Measurements from ENCODE around the gene KDM6A. TPM values are rescaled to one million over a fixed set of nuclear protein-coding genes. Genes with fewer than 3 reads are reported as not detected.
A peak's percentile ranks its signal among the peaks of the same experiment; 100 is the strongest.
"Not testable (repeated sequence)": the region's sequence is repeated elsewhere in the genome, so short reads cannot be mapped to it uniquely, and the experiment has no call there.

The KDM6A gene
- polyA plus RNA-seq, 12 donors, result 12.4 to 33.3 (median 20.4) TPM; not detected in 1

DNA sequence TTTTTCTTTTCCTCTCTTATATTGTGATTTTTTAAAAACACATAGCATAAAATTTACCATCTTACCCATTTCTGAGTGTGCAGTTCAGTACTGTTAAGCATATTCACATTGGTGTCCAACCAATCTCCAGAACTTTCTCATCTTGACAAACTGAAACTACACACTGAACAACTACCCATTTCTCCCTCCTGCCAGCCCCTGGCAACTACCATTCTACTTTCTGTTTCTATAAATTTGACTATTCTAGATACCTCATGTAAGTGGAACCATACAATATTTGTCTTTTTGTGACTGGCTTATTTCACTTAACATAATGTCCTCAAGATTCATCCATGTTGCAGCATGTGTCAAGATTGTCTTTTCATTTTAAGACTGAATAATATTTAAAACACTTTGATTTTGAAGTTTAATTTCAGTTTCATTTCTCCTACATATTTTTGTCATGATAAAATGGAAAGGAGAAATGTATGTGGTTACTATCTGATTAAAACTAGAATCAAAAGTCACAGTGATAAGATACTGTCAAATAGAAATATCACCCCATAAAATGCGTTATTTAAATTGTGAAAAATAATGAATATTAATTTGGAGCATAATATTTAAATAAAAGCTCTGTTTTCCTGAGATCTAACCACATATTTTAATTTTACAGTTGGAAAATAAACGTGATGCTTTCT, 204.9 kb downstream of the KDM6A start:
- DNase-seq, result no peak

- no peak for DNase-seq
These were observed 210.3 kb downstream of the KDM6A start for GRCh38 chrX:45083314-45083713.

DNA sequence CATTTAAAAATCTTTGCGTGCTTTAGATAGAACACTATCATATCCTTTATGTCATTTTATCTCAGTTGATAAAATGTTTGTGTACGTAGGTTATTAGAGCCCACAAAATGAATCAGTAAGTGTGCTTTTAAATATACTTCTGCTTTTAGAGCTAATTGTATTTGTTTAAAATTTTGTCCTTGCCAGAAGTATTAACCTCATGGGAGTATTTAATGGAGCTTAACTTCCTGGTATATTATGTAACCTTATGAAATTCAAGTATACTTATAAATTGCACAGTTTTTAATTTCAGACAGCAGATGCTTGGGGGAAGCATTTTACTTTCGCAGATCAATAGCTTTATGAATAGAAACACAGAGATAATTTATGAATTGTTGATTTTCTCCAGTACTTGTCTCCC, 237.5 kb downstream of the KDM6A start:
- no peak for DNase-seq

DNA sequence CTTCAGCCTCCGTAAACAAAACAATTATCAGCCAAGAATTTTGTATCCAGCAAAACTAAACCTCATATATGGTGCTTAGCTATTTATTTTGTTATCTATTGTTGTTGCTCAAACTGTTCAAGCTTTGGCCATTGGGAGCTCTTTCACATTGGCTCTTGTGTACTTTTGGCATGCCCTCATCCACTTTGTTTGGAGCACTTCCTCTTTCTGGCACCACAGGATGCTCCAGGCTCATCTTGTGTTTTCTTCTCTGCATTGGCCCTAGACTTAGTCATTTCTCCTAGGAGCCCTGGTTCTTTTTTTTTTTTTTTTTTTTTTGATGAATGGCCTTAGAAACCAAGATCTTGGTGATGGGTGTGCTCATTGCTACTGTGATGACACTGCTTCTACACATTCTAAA, 253.2 kb downstream of the KDM6A start:
- no peak for DNase-seq

- no peak for DNase-seq
These were observed 256.0 kb downstream of the KDM6A start for GRCh38 chrX:45128896-45129454.

- DNase-seq, result no peak
These were observed 260.5 kb downstream of the KDM6A start for GRCh38 chrX:45133465-45133864.

DNA sequence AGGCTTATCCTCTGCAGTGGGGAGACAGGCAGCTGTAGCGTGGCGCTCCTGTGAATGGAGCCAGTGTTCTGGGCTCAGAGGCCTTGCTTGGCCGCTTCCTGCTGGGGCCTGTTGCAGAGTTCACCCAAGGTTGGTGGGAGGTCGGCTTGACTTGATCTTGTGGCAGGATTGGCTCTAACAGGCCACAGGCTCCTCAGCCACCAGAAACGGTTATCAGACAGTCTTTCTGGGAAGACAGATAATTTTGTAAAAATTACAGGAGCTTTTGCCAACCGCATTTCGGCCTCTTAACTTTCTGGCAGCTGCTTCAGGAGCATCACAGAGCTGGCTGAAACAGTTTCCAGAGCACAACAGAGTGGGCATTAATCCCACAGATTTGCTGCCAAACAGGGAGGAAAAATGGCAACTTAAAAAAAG, 261.3 kb downstream of the KDM6A start:
- DNase-seq, result peak; percentile 10

- DNase-seq, result no peak
These were observed 261.8 kb downstream of the KDM6A start for GRCh38 chrX:45134775-45135174.

- not testable (repeated sequence) for DNase-seq
These were observed 262.5 kb downstream of the KDM6A start for GRCh38 chrX:45135391-45136075.

- DNase-seq, result no peak
These were observed 264.5 kb downstream of the KDM6A start for GRCh38 chrX:45137531-45137930.

DNA sequence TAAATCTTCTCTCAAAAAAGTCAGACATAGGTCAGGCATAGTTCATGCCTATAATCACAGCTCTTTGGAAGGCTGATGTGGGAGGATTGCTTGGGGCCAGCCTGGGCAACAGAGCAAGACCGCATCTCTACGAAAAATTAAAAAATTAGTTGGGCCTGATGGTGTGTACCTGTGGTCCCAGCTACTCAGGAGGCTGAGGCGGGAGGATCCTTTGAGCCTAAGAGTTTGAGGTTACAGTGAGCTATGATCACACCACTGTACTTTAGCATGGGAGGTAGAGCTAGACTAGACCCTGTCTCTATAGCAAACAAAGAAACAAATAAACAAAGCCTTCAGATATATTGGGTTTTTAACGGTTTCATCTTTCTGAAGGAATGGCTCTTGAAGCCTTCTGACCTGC, 265.5 kb downstream of the KDM6A start:
- no peak for DNase-seq

DNA sequence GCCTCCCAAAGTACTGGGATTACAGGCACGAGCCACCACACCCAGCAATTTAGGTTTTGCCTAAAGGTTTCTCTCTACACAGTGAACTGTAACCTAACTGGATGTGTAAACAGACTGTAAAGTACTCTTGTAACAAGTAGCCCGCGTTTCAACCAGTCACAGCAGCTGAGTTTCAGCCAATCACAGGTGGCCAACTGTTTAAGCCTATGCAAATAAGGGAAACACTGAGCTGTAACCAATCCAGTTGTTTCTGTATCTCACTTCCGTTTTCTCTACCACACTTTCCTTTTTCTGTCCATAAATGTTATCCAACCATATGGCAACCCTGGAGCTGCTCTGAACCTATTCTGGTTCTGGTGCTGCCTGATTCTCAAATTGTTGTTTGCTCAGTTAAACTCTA, 267.8 kb downstream of the KDM6A start:
- DNase-seq, result no peak

- DNase-seq, result no peak
These were observed 269.2 kb downstream of the KDM6A start for GRCh38 chrX:45142185-45142584.

DNA sequence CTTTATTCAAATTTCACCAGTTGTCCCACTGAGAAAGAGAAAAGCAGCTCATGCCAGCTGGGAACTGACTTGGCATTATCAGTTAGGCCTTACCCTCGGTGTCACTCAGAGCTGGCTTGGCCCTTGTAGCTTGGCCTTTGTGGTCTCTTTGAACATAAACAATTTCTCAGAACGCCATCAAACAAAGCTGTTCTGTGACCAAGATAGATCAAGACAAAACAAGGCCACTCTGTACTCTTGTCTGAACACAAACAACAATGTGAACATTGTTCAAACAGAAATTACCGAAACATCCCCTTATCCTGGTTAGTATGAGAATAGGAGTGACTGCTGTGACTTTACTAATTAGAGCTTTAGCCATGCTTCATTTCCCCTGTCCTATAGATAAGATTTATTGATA, 270.5 kb downstream of the KDM6A start:
- no peak for DNase-seq

DNA sequence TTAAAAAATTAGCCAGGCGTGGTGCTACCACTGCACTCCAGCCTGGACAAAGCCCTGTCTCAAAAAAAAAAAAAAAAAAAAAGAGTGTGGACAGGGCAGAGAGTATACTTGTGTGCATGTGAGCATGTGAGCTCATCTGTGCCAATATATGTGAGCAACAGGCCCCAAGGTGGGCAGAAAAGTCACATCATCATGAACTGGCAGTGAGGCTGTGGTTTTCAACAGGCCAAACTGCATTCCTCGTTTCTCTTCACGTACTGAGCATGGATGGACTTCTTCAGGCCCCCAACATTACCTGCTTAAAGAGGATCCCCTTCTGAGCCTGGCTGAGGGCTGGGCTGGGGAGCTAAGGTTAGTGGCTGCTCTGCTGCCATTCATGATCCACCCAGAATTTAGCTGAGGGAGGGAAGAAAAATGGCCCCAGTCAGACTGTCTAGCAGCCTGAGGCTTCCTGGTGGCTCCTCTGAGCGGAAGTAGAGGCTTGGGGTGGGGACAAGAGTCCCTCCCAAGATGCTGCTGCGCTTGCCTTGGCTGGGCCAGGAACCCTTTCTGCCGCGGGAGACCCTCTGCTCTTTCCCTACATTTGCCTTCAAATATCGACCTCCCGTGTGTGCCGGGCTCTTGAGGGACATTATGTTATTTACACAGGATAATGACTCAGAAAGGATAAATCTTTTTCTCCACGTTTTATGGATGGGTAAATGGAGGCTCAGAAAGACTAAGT, 272.7 kb downstream of the KDM6A start:
- no peak for DNase-seq

DNA sequence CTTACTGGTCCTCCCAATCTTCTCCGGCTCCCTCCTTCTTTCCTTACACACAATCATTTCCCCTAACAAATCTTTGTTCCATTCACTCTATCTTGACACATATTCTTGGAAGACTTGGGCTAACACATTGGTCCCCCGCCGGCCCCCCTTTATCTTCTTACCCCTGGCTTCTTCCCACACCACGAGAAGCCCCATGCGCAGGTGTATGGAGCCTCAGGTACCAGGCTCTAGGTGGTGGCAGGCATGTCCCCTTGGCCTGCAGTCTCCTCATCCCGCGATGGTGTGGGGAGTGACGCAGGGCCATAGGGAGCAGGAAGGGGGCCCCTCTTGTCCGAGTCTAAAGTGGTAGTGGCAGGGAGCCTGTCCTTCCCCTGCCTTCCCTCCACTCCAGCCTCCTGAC, 277.8 kb downstream of the KDM6A start:
- DNase-seq, result no peak

GRCh38 chrX:45154033-45154360, 281.0 kb downstream of the KDM6A start:
- no peak for DNase-seq

DNA sequence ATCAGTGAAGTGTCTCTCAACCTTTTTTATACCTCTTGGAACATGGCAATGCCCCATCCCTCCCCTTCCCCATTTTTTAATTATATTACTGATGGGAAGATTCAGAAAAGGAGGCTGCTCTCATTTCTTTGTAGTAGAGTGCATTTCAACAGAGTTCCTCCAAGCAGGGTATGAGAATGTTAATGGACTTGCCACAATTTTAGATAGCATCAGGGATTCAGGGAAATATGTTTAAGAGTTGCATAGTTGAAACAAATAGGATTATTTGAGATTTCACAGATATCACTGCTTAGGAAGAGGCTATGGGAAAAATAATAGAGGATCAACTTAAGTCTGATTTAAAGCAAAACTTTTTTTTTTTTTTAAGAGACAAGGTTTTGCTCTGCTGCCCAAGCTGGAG, 281.5 kb downstream of the KDM6A start:
- no peak for DNase-seq

DNA sequence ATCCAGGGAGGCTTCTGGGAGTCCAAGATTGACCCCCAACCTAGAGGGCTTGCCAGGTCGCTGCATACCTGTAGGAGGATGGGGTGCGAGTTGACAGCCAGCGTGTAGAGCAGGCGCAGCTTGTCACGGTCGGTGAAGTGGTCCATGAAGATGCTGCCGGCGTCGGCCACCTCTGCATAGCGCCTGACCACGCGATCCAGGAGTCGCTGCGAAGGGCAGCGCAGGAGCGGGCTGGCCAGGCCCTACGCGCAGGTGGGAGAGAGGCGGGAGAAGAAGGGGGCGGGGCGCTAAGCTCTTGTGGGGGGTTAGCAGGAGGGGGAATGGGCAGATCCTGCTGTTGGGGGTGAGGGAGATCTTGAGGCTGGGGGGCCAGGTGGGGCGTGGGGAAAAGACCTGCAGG, 284.7 kb downstream of the KDM6A start:
- no peak for DNase-seq

Data from muscle of arm (tissue), 12 donors.